DMS 273 (cell line): ENCODE measurements around the gene TGFBR3.

Experiments
- DNase-seq: peaks from one replicate; lab custom pipeline; 2025; ENCODE audit not compliant: unreplicated experiment; lab: John Stamatoyannopoulos, UW

Gene TGFBR3

DNA sequence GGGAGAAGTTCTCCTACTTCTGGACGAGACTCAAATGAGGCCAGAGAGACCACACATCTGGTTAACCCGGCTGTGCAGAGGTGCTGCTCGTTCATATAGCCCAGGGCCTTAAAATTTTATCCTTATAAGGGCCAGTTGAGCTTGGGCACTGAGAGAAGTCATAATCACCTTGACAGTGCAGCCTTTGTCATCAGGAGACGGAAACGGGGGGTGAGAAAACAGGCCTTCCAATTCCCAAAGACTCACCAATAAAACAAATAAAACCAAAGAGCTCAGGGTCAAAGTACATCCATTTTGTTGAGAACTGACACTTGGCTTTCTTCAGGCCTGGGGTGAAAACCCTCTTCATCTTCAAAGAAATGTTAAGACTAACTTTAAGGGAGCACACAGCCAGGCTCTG is 167.1 kb downstream of the TGFBR3 start:
- DNase-seq: no peak

GRCh38 chr1:91718368-91718767 is 167.6 kb downstream of the TGFBR3 start:
- no peak for DNase-seq

- no peak for DNase-seq
Observed at GRCh38 chr1:91717839-91718238, 168.1 kb downstream of the TGFBR3 start.

- no peak for DNase-seq
Observed at GRCh38 chr1:91716339-91716738, 169.6 kb downstream of the TGFBR3 start.

GRCh38 chr1:91715416-91716000 is 170.4 kb downstream of the TGFBR3 start:
- no peak for DNase-seq

GRCh38 chr1:91714867-91715381 is 171.0 kb downstream of the TGFBR3 start:
- DNase-seq: no peak

GRCh38 chr1:91712981-91713841 is 172.7 kb downstream of the TGFBR3 start:
- DNase-seq: no peak

- no peak for DNase-seq
Observed at GRCh38 chr1:91712393-91712792, 173.6 kb downstream of the TGFBR3 start.

- DNase-seq: no peak
Observed at GRCh38 chr1:91711504-91712247, 174.3 kb downstream of the TGFBR3 start.

DNA sequence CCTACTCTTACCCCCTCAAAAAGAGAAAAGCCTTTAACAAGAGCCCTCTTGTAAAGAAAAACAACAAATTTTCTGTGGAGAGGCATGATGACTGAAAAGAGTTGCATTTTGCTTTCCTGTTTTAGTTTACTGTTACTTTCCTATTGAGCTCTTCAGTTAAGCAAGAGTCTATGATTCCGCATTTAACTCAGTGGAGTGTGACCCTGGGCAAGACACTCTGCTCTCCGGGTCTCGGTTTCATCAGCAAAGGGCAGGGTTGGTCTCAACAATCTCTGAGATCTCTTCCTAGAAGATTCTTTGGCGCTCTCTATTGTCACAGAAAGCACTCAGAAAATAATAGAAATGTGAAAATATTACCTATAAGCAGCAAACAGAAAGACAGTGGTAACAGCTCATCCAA is 175.7 kb downstream of the TGFBR3 start:
- no peak for DNase-seq

DNA sequence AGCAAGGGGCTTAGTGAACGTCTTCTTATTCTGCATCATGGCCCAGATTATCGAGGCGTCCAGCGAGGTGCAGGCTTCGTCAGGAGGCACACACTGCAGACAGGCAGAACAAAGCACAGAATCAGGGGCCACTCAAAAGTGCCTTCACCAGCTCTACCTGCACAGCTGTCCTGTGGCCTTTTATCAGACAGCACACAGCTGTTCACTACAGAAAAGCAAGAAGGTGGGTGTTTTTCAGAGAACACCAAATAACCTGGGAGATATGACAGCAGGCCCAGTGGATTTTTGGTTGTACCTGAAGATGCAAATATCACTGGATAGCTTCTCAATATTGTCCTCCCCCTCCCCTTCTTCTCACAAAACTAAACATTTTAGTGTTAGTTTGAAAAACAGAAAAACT is 177.3 kb downstream of the TGFBR3 start:
- no peak for DNase-seq

GRCh38 chr1:91707890-91708218 is 178.1 kb downstream of the TGFBR3 start:
- DNase-seq: no peak

DNA sequence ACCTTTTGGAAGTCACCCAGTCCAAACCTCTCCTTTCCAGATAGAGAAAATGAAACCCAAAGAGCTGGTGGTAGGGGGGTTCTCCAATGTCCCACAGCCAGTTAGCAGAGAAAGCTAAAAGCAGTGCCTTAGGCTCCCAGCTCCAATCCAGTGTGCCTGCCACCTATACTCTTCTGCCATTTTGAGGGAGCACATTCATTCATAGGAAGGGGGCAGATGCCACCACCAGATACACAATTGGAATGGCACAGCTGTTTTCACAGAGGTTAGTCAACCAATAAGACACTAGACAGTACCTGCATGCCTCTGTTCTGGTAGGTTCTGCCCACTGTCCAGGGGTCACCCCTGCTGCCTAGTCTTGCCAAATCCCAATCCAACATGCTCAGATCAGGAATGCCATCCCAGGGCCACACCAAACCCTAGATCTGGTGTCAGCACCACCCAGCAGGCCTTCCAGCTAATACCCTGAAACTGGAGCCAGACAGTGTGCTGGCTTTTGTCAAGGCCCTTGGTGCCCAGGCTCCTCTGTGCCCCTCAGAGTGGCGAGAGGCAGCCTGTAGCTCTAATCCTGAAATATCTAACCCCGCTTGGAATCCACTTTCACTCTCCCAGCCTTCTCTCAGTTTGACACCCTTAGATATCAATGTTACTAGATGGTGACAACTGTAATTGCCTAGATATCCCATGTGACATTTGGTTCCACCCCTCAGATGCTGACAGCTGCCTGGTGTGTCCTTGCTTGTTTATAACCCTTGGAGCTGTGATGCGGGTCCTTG is 178.6 kb downstream of the TGFBR3 start:
- no peak for DNase-seq

- DNase-seq: no peak
Observed at GRCh38 chr1:91706140-91706957, 179.6 kb downstream of the TGFBR3 start.

DNA sequence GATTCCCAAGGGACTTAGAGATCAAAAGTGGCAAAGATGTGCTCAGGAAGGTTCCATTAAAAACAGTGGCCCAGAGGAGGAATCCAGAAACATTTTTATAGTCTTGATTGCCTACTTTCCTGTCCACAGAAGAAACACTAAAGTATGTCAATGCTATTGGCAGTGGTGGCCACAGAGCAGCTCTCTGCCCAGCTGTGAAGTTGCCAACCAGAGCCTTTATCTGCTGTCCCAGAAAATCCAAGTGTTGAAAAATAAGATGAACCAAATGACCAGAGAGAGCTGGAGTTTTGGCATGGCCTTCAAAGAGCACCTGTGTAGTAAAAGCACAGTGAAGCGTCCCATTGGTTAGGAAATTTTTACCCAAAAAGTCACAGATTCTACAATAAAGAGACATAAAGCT is 181.2 kb downstream of the TGFBR3 start:
- DNase-seq: no peak

- no peak for DNase-seq
Observed at GRCh38 chr1:91703095-91703494, 182.9 kb downstream of the TGFBR3 start.

DNA sequence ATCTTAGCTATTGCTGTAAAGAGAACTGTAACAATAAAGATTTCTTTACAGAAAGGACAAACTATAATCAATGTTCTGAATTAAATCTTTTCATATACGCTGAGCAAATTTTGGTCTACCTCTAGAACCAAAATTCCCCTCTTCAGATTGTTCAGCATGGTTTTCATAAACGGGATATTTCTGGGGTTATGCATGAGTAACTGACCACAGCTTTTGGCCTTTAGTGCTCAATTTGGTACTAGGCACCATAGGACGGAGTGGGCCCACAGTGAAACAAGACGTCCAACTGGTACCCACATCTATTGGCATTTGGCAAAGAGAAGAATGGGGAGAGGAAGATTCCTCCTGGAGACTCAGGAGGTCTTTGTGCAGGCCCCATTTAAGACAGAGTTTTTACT is 184.5 kb downstream of the TGFBR3 start:
- DNase-seq: no peak

DNA sequence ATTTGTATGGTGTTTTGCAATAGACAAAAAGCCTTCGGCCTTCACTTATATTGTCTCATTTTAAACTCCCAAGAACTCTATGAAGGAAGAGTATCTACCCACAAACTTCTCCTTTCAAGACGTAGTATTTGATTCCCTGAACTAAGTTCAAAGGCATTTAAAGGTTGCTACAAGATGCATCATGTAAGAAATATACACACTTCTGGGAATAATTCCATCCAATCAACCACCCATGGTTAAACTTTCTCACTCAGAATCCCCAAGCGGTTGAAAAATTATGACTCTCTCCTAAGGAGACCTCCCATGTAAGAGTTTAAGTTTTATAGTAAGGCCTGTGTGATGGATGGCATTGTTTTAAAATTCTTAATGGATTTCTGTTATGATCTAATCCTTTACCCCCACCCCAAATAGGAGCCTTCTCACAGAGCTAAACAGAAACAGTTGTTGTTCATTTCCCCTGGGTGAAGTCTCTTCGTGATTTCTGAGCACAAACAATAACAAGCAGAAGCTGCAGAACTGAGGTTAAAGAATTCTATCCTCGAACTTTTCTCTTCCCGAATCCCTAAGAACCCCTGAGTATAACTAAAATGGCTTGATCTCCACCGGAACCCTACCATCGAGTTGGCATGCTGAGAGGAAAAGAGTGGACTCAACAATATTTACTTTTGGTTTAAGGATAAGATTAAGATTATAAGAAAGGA is 185.0 kb downstream of the TGFBR3 start:
- DNase-seq: no peak

DNA sequence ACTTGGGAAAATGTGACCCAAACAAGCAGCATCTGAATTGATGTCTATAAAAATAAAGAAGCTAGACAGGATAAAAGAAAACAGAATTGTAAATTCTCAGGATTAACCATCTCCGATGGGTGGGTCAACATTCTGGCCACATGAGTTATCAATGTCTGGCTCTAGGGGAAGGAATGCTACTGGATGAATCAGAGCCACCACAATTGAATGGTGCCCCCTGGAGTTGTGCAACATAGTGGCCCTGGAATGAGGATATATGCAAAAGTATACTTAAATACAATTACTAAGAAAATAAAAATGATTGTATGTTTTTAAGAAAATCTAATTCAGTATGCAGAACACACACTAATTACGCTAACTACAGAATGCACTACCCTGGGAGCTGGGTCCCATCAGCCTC is 185.6 kb downstream of the TGFBR3 start:
- DNase-seq: no peak
